ENCODE measurements around the gene SEMA6B.

Gene SEMA6B

GRCh38 chr19:4559569-4559968 lies at the start of gene SEMA6B:
TSS of gene SEMA6B (minus strand) at chr19:4559684. CDS start at chr19:4558457, 1,227 bp downstream.
- no peaks in the 10 kb centered on the region for H3K36me3 ChIP-seq
- H3K27me3 ChIP-seq = no peaks in the 10 kb centered on the region
- no peak for TF ChIP-seq CTCF (IDR thresholded peaks at IDR 0.05)
- H3K4me1 ChIP-seq (ENCODE audit: control insufficient read depth in 1 of 2, insufficient read depth in 1 of 2, low read depth in 1 of 2, low read length in 1 of 2) = peaks cover 70 to 73% of the 10 kb centered on the region in 2 experiments
- peak within 1 kb of the TSS; percentile 40 to 60 for H3K4me3 ChIP-seq (ENCODE audit: low read depth in 1 of 2, low read length in 1 of 2)
- H3K27ac ChIP-seq = peak within 1 kb of the TSS; percentile 91
- H3K9me3 ChIP-seq = no peaks in the 10 kb centered on the region

- Histone ChIP-seq H3K27me3 (peaks cover 63% of the 10 kb centered on the region), H3K4me3 (ENCODE audit: low read depth in 1 of 2, low read length in 1 of 2) (no peak overlapping the region), H3K9me3 (no peaks in the 10 kb centered on the region), H3K27ac (no peak overlapping the region), H3K4me1 (ENCODE audit: control insufficient read depth in 1 of 2, insufficient read depth in 1 of 2, low read depth in 1 of 2, low read length in 1 of 2) (peaks cover 26 to 30% of the 10 kb centered on the region in 2 experiments), H3K36me3 (no peaks in the 10 kb centered on the region)
- TF ChIP-seq CTCF (IDR thresholded peaks at IDR 0.05) = no peak
These were observed 47.6 kb upstream of the SEMA6B start for GRCh38 chr19:4606921-4607678.

- peaks cover 17 to 21% of the 10 kb centered on the region in 2 experiments for H3K4me1 ChIP-seq (ENCODE audit: control insufficient read depth in 1 of 2, insufficient read depth in 1 of 2, low read depth in 1 of 2, low read length in 1 of 2)
- no peak overlapping the region for H3K27ac ChIP-seq
- H3K36me3 ChIP-seq = no peaks in the 10 kb centered on the region
- H3K27me3 ChIP-seq = peaks cover 71% of the 10 kb centered on the region
- no peak for TF ChIP-seq CTCF (IDR thresholded peaks at IDR 0.05)
- no peak overlapping the region for H3K4me3 ChIP-seq (ENCODE audit: low read depth in 1 of 2, low read length in 1 of 2)
- no peaks in the 10 kb centered on the region for H3K9me3 ChIP-seq
These were observed 46.7 kb upstream of the SEMA6B start for GRCh38 chr19:4606181-4606580.

- Histone ChIP-seq H3K36me3 (no peaks in the 10 kb centered on the region), H3K4me3 (ENCODE audit: low read depth in 1 of 2, low read length in 1 of 2) (no peak overlapping the region), H3K27me3 (peaks cover 83% of the 10 kb centered on the region), H3K9me3 (no peaks in the 10 kb centered on the region), H3K4me1 (ENCODE audit: control insufficient read depth in 1 of 2, insufficient read depth in 1 of 2, low read depth in 1 of 2, low read length in 1 of 2) (peaks cover 4 to 8% of the 10 kb centered on the region in 2 experiments), H3K27ac (no peak overlapping the region)
- no peak for TF ChIP-seq CTCF (IDR thresholded peaks at IDR 0.05)
These were observed 45.4 kb upstream of the SEMA6B start for GRCh38 chr19:4604912-4605311.

GRCh38 chr19:4602915-4603314 lies 43.4 kb upstream of the SEMA6B start:
- Histone ChIP-seq H3K36me3 (no peaks in the 10 kb centered on the region), H3K27me3 (peaks cover 96% of the 10 kb centered on the region), H3K4me1 (ENCODE audit: control insufficient read depth in 1 of 2, insufficient read depth in 1 of 2, low read depth in 1 of 2, low read length in 1 of 2) (peaks cover 3 to 12% of the 10 kb centered on the region in 2 experiments), H3K4me3 (ENCODE audit: low read depth in 1 of 2, low read length in 1 of 2) (no peak overlapping the region), H3K27ac (no peak overlapping the region), H3K9me3 (no peaks in the 10 kb centered on the region)
- no peak for TF ChIP-seq CTCF (IDR thresholded peaks at IDR 0.05)
